Transverse colon (tissue), 3 donors: ENCODE results near the gene F11.

Source experiments
- CTCF ChIP-seq, 5 experiments: fragments of 200-600 bp in 3 of 5; fragments of 450-650 bp in 2 of 5; sonication (generic) in 3 of 5; IDR thresholded peaks; 1 replicate in 2 of 5; 2 replicates in 3 of 5; pipeline ENCODE4 v1.5.1; 2016 to 2017; ENCODE audit warnings: antibody characterized with exemption in 5 of 5, inconsistent platforms in 3 of 5, mild to moderate bottlenecking in 2 of 5, moderate library complexity in 1 of 5
- EP300 ChIP-seq: sonication (generic); formaldehyde crosslinking; IDR thresholded peaks from one replicate; pipeline ENCODE4 v1.6.1; 2017; ENCODE audit warnings: antibody characterized with exemption, low read depth
- POLR2A ChIP-seq: fragments of 450-650 bp; IDR thresholded peaks from one replicate; pipeline ENCODE4 v1.6.1; 2016; ENCODE audit warnings: antibody characterized with exemption, mild to moderate bottlenecking, moderate library complexity

GRCh38 chr4:186228514-186228894, 37.5 kb upstream of the F11 start:
- TF ChIP-seq CTCF (IDR thresholded peaks at IDR 0.05) (no peak), POLR2A (no peak), EP300 (no peak)
